ENCODE results near the gene ZNF626. TPM values are rescaled to one million over a fixed set of nuclear protein-coding genes. Genes with fewer than 3 reads are reported as not detected.
"Not testable (repeated sequence)": the region's sequence is repeated elsewhere in the genome, so short reads cannot be mapped to it uniquely, and the experiment has no call there.

The ZNF626 gene
- polyA plus RNA-seq, 1 experiment = 9.0 TPM

DNA sequence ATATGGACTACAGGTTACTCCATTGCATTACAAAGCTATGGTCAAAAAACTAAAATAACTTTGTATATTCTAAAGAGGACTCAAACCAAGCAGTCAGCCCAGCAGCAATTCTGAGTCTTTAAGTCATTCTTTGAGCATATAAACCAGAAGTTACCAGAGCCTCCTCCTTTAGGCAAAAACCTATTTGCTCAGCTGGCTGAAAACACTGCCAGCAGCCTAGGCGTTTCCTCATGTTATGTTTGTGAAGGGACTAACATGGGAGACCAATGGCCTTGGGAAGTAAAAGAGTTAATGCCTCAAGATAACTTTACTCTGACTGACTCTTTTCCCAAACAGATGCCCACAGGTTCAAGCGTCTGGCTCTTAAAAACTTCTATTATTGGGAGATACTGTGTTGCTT lies 45.3 kb downstream of the ZNF626 start:
- ChIA-PET CTCF (no interaction called here), POLR2A (no interaction called here)
- Histone ChIP-seq H3K27me3 (ENCODE audit: control insufficient read depth, insufficient read depth, low read length) (no peaks in the 10 kb centered on the region), H3K4me3 (ENCODE audit: low read depth, low read length) (no peak overlapping the region), H3K9me3 (ENCODE audit: control insufficient read depth, insufficient read depth, low read length) (peaks cover 13% of the 10 kb centered on the region), H3K27ac (ENCODE audit: low read depth, low read length) (no peak overlapping the region)
- TF ChIP-seq, protein P1, sequence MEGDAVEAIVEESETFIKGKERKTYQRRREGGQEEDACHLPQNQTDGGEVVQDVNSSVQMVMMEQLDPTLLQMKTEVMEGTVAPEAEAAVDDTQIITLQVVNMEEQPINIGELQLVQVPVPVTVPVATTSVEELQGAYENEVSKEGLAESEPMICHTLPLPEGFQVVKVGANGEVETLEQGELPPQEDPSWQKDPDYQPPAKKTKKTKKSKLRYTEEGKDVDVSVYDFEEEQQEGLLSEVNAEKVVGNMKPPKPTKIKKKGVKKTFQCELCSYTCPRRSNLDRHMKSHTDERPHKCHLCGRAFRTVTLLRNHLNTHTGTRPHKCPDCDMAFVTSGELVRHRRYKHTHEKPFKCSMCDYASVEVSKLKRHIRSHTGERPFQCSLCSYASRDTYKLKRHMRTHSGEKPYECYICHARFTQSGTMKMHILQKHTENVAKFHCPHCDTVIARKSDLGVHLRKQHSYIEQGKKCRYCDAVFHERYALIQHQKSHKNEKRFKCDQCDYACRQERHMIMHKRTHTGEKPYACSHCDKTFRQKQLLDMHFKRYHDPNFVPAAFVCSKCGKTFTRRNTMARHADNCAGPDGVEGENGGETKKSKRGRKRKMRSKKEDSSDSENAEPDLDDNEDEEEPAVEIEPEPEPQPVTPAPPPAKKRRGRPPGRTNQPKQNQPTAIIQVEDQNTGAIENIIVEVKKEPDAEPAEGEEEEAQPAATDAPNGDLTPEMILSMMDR (IDR thresholded peaks at IDR 0.05; ENCODE audit: low read depth, low read length) = no peak
- DNase-seq (ENCODE audit: low read depth, low spot score) = no peak

DNA sequence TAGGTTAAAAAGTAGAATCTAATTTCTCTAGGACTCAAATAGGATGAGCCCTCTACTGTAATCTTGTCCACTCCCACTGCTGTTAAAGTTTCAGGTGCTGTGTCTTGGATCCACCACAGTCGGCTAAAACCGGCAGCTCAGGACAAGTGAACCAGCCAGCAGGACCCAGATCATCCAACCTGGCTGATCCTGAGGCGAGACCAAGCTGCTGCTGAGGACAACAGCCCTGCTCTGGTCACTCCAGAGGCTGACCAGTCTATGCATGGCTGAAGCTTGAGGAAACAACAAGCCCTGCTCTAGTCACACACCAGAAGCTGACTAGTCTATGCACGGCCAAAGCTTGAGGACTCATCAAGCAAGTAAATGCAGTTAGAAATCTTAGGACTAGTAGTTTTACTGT lies 46.4 kb downstream of the ZNF626 start:
- DNase-seq (ENCODE audit: low read depth, low spot score); H3K27me3 ChIP-seq (ENCODE audit: control insufficient read depth, insufficient read depth, low read length); H3K9me3 ChIP-seq (ENCODE audit: control insufficient read depth, insufficient read depth, low read length); CTCF ChIA-PET; POLR2A ChIA-PET; H3K27ac ChIP-seq (ENCODE audit: low read depth, low read length); H3K4me3 ChIP-seq (ENCODE audit: low read depth, low read length): not testable (repeated sequence)

DNA sequence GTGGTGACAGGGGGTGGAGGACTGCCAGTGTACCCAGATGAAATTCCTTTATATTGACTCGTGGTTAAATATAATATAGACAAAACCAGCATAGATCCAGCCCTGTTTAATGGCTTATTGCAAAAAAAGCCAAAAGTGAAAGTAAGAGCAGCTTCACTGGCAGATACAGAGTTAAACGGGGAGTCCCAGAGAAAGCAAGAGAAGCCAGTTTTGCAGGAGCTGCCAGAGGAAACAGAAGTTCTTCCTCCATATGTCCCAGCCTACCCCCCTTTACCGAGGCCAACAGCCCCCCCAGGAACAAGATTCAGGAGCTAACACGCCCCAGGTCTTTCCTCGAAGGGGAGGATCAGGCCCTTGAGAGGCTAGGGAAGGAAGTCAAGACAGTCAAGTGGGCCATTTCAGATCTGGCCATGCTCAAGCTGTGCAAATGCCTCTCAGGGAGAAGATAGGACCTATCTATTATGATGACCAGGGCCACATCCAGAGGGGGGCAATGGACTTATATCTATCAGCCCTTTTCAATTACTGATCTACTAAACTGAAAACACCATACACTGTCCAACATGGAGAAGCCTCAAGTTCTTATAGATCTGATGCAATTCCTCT lies 48.6 kb downstream of the ZNF626 start:
- peaks cover 12% of the 10 kb centered on the region for H3K9me3 ChIP-seq (ENCODE audit: control insufficient read depth, insufficient read depth, low read length)
- no peaks in the 10 kb centered on the region for H3K27me3 ChIP-seq (ENCODE audit: control insufficient read depth, insufficient read depth, low read length)
- TF ChIP-seq, protein P1 (IDR thresholded peaks at IDR 0.05; ENCODE audit: low read depth, low read length) = no peak
- ChIA-PET CTCF (interaction anchor here (0.6 kb wide), 1 partner anchor 378 kb away, joined by 3 read pairs; no protein-coding TSS in a partner anchor), POLR2A (no interaction called here)
- no peak overlapping the region for H3K27ac ChIP-seq (ENCODE audit: low read depth, low read length)
- peak overlapping the region; percentile 48 for H3K4me3 ChIP-seq (ENCODE audit: low read depth, low read length)
- DNase-seq (ENCODE audit: low read depth, low spot score) = no peak

DNA sequence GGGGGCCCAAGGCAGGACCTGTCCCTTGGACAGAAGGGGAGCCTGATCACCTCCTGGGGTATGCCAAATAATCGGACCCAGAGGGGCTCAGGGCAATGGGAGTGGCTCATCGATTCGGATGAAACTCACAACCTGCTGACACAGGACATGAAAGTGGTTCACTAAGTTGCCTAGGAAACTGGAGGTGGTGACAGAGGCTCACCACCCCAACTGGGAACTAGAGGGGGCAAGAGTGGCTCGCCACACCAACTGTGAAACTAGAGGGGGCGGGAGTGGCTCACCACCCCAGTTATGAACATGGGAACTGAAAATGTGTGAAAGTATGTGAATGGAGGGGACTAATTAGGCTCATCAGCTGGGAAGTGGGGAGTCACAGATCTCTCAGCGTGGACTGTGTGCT lies 49.5 kb downstream of the ZNF626 start:
- TF ChIP-seq, protein P1 (IDR thresholded peaks at IDR 0.05; ENCODE audit: low read depth, low read length) = no peak
- H3K4me3 ChIP-seq (ENCODE audit: low read depth, low read length) = no peak overlapping the region
- peaks cover 19% of the 10 kb centered on the region for H3K9me3 ChIP-seq (ENCODE audit: control insufficient read depth, insufficient read depth, low read length)
- DNase-seq (ENCODE audit: low read depth, low spot score) = no peak
- no peaks in the 10 kb centered on the region for H3K27me3 ChIP-seq (ENCODE audit: control insufficient read depth, insufficient read depth, low read length)
- H3K27ac ChIP-seq (ENCODE audit: low read depth, low read length) = no peak overlapping the region
- CTCF ChIA-PET = no interaction called here
- POLR2A ChIA-PET = interaction anchor here (0.6 kb wide), 1 partner anchor 312 kb away, joined by 5 read pairs; no protein-coding TSS in a partner anchor

DNA sequence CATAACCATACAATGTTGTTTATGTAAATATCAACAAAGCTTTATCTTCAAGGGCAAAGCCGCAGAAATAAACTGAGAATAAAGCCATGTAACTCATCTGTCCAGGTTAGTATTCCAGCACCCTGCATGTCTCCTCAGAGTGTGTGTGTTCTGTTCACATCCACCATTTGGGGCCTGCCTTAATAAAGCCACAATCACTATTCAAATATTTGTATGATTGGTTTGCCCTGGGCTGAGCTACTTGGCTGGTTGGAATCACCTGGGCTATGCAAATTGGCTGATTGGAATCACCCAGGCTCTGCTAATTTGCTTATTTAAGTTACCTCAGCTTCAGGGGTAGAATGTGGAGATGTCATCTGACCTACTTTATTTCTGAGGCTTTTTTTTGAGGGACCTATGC lies 53.4 kb downstream of the ZNF626 start:
- Histone ChIP-seq H3K27me3 (ENCODE audit: control insufficient read depth, insufficient read depth, low read length) (no peaks in the 10 kb centered on the region), H3K4me3 (ENCODE audit: low read depth, low read length) (no peak overlapping the region), H3K27ac (ENCODE audit: low read depth, low read length) (no peak overlapping the region), H3K9me3 (ENCODE audit: control insufficient read depth, insufficient read depth, low read length) (peaks cover 23% of the 10 kb centered on the region)
- ChIA-PET CTCF (no interaction called here), POLR2A (no interaction called here)
- TF ChIP-seq, protein P1 (IDR thresholded peaks at IDR 0.05; ENCODE audit: low read depth, low read length) = no peak
- DNase-seq (ENCODE audit: low read depth, low spot score) = no peak

Other genes with a start within 250 kb of the ZNF626 start
- 10.3 and 10.7 TPM in 2 replicates for gene ZNF737, start 95.8 kb downstream of the ZNF626 start, polyA plus RNA-seq (2011; rRNA removed)
- gene ZNF66, start 114.7 kb upstream of the ZNF626 start, polyA plus RNA-seq (2011; rRNA removed) = 0.69 and 0.84 TPM in 2 replicates